GM12892 (cell line): ENCODE results near the gene TRPC4.

Experiments
- POLR2A ChIP-seq: IDR thresholded peaks from 2 replicates; pipeline ENCODE4 v1.6.1; 2011; ENCODE audit warnings: low read depth, low read length, control low read depth
- POLR2AphosphoS5 ChIP-seq: IDR thresholded peaks from 2 replicates; pipeline ENCODE4 v1.6.1; 2011; ENCODE audit warnings: low read depth, low read length, control low read depth

DNA sequence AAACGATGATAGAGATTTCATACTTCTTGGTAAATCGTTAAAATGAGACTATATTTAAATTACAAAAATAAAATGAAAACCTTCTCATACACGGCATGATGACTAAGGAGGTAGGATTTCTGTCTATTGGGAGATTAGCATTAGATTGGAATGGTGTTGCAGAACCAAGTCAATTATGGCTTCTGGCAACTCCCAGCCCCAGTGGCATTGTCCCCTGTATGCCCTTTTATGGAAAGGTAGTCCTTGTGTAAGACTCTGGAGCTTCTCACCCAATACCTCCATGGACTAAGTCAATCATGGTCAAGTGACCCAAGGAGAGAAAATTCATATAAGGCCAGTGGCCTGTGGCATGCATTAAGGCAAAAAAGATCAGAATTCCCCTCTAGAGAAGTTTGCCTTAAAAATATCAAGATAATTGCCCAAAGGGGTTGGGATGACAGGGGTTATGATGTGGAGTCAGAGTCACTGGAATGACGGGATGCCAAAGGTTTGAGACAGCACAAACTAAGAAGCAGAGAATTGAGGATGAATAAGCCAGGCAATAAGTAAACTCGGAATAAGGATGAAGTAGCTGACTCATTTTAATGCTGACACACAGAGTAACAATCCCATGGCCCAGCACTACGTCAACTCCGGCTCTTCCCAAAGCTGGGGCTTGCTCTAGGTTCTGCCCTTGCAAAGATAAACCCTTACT, 213.2 kb downstream of the TRPC4 start:
- TF ChIP-seq POLR2A (no peak), POLR2AphosphoS5 (no peak)
